Cardiac fibroblast (primary cell): Measurements from ENCODE around the gene RTL9.
A peak's percentile ranks its signal among the peaks of the same experiment; 100 is the strongest.
"Not testable (repeated sequence)": the region's sequence is repeated elsewhere in the genome, so short reads cannot be mapped to it uniquely, and the experiment has no call there.

Source experiments
- DNase-seq, 2 donors: peaks; one replicate each; pipeline versions ENCODE4 v3.0.0 to v3.0.0-alpha.2; 2010; ENCODE audit warnings: low read depth in 2 of 2
- H3K4me3 ChIP-seq, 2 donors: replicated peaks in 1 of 2; 1 replicate in 1 of 2; 2 replicates in 1 of 2; pipeline ENCODE4 v1.5.1; 2011; ENCODE audit warnings: low read depth in 2 of 2, low read length in 2 of 2, mild to moderate bottlenecking in 2 of 2, moderate library complexity in 1 of 2
- CTCF ChIP-seq: IDR thresholded peaks from one replicate; pipeline ENCODE4 v1.5.1; 2011; ENCODE audit warnings: low read depth, mild to moderate bottlenecking, low read length, inconsistent platforms

RTL9 gene

GRCh38 chrX:110322603-110323002, 36.0 kb upstream of the RTL9 start:
- no peak for TF ChIP-seq CTCF
- H3K4me3 ChIP-seq = no peak overlapping the region
- peak in 1 of 2 donors; percentile 10 for DNase-seq

DNA sequence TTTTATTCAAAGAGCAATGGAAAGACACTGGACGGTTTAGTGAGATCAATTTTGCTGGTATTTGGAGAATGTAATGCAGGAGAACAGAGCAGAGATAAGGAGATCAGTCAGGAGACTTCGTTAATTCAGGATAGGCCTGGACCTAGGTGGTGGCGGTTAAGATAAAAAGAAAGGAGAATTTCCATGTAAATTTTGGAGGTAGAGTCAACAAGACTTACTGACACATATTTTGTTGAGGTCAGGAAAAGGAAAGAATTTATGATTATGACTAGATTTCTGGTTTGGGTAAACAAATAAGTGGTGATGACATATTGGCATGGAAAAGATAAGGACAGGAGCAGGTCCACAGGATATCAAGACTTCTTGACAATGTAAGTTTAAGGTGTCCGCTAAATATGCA, 31.9 kb upstream of the RTL9 start:
- no peak for TF ChIP-seq CTCF
- no peak overlapping the region for H3K4me3 ChIP-seq
- no peak for DNase-seq

DNA sequence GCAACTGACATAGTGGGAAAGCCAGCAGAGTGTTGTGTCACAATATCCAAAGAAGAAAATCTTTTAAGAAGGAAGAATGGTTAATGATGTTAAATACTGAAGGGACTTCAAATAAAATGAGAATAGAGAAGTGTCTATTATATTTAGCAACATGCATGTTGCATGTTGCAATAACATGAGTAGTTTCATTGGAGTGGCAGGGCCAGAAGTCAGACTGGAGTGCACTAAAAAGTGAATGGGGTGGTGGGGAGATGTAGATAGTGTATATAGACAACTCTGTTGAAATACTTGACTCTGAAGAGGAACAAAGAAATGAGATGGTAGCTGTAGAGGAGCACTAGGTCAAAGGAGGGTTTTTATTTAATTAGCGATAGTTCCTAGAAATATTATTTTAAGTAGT, 31.3 kb upstream of the RTL9 start:
- no peak for TF ChIP-seq CTCF
- no peak for DNase-seq
- no peak overlapping the region for H3K4me3 ChIP-seq

DNA sequence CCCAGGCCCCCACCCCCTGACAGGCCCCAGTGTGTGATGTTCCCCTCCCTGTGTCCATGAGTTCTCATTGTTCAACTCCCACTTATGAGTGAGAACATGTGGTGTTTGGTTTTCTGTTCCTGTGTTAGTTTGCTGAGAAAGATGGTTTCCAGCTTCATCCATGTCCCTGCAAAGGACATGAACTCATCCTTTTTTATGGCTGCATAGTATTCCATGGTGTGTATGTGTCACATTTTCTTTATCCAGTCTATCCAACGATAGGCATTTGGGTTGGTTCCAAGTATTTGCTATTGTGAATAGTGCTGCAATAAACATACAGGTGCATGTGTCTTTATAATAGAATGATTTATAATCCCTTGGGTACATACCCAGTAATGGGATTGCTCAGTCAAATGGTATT, 30.0 kb upstream of the RTL9 start:
- H3K4me3 ChIP-seq, DNase-seq: not testable (repeated sequence)

GRCh38 chrX:110331444-110332030, 27.1 kb upstream of the RTL9 start:
- H3K4me3 ChIP-seq = no peak overlapping the region
- no peak for DNase-seq
- TF ChIP-seq CTCF = no peak

DNA sequence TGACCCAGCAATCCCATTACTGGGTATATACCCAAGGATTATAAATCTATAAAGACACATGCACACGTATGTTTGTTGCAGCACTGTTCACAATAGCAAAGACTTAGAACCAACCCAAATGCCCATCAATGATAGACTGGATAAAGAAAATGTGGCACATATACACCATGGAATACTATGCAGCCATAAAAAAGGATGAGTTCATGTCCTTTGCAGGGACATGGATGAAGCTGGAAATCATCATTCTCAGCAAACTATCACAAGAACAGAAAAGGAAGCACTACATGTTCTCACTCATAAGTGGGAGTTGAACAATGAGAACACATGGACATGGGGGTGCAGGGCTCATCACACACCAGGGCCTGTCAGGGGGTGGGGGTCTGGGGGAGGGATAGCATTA, 25.2 kb upstream of the RTL9 start:
- not testable (repeated sequence) for DNase-seq, H3K4me3 ChIP-seq

GRCh38 chrX:110338935-110339334, 19.7 kb upstream of the RTL9 start:
- no peak overlapping the region for H3K4me3 ChIP-seq
- no peak for DNase-seq
- no peak for TF ChIP-seq CTCF

DNA sequence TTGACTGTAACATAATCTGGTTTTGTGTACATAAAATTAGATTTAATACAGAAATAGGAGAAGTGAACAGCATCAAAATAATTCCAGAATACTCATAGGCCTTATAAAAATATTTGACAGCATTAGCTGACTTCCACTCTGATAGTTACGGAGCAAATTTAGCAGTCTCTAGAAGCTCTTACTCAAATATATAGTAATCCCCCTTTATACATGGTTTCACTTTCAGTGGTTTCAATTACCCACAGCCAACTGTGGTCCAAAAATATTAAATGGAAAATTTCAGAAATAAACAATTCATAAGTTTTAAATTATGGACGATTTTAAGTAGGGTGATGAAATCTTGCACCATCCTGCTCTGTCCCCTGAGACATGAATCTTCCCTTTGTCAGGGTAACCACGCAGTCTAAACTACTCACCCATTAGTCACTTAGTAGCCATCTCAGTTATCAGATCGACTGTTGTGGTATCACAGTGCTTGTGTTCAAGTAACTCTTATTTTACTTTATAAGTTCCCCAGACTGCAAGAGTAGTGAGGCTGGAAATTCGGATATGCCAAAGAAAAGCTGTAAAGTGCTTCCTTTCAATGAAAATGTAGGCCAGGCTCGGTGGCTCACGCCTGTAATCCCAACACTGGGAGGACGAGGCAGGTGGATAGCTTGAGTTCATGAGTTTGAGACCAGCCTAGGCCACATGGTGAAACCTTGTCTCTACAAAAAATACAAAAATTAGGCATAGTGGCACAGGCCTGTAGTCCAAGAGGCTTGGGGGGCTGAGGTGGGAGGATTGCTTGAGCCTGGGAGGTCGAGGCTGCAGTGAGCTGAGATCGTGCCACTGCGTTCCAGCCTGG, 17.2 kb upstream of the RTL9 start:
- no peak overlapping the region for H3K4me3 ChIP-seq
- TF ChIP-seq CTCF = no peak
- DNase-seq = peak; percentile 72 to 92
